Gastroesophageal sphincter (tissue), 4 donors: ENCODE results near the gene INO80E. TPM values are rescaled to one million over a fixed set of nuclear protein-coding genes. Genes with fewer than 3 reads are reported as not detected.

Source experiments
- ATAC-seq: fragments of 150-250 bp; one replicate; pipeline ENCODE4 v1.9.1; 2016; ENCODE audit warnings: mild to moderate bottlenecking, moderate library complexity
- H3K27ac ChIP-seq, 4 donors: fragments of 200-600 bp; sonication (generic) in 3 of 4; 1 replicate in 3 of 4; 2 replicates in 1 of 4; pipeline ENCODE4 v1.5.1; 2016 to 2019
- H3K27me3 ChIP-seq: fragments of 200-600 bp; sonication (generic); one replicate; pipeline ENCODE4 v1.5.1; 2019
- H3K36me3 ChIP-seq, 2 donors: fragments of 200-600 bp; sonication (generic); one replicate each; pipeline ENCODE4 v1.5.1; 2019; ENCODE audit warnings: control low read depth in 1 of 2
- H3K4me1 ChIP-seq, 3 donors: fragments of 200-600 bp; sonication (generic); 1 replicate in 2 of 3; 2 replicates in 1 of 3; pipeline ENCODE4 v1.5.1; 2016 to 2019; ENCODE audit warnings: control low read depth in 2 of 3
- H3K4me3 ChIP-seq, 2 donors: fragments of 200-600 bp; sonication (generic); one replicate each; pipeline ENCODE4 v1.5.1; 2019; ENCODE audit warnings: mild to moderate bottlenecking in 1 of 2, moderate library complexity in 1 of 2
- H3K9me3 ChIP-seq, 3 donors: fragments of 200-600 bp; sonication (generic); one replicate each; pipeline ENCODE4 v1.5.1; 2017 to 2019; ENCODE audit warnings: control low read depth in 2 of 3
- CTCF ChIP-seq, 4 experiments: fragments of 200-600 bp in 2 of 4; fragments of 450-650 bp in 2 of 4; sonication (generic) in 1 of 4; IDR thresholded peaks; one replicate each; pipeline ENCODE4 v1.5.1; 2017 to 2019; ENCODE audit warnings: antibody characterized with exemption in 4 of 4, mild to moderate bottlenecking in 2 of 4, moderate library complexity in 2 of 4
- EP300 ChIP-seq: sonication (generic); formaldehyde crosslinking; IDR thresholded peaks from one replicate; pipeline ENCODE4 v1.6.1; 2017; ENCODE audit warnings: antibody characterized with exemption, mild to moderate bottlenecking
- POLR2A ChIP-seq, 2 donors: fragments of 450-650 bp; IDR thresholded peaks; one replicate each; pipeline ENCODE4 v1.6.1; 2017; ENCODE audit warnings: antibody characterized with exemption in 2 of 2, mild to moderate bottlenecking in 2 of 2, moderate library complexity in 1 of 2
- POLR2AphosphoS5 ChIP-seq: sonication (generic); formaldehyde crosslinking; IDR thresholded peaks from one replicate; pipeline ENCODE4 v1.6.1; 2017; ENCODE audit warnings: antibody characterized with exemption
- WGBS, 2 donors: methylation state at CpG; one replicate each; pipeline ENCODE4 v1.1.5; 2018; ENCODE audit warnings: low coverage in 1 of 2; 5-methylcytosine and 5-hydroxymethylcytosine counted together
- total RNA-seq, 4 donors: library from RNA; depleted of rRNA; stranded (reverse); fragments of >200 nt; gene quantifications; one replicate each; pipeline ENCODE4 v1.1.0, GENCODE V29; 2016

INO80E gene
- total RNA-seq, 4 donors from 2014 or later = 40.9 to 82.2 (median 74.4) TPM

- Histone ChIP-seq H3K27me3 (peaks cover 54% of the 10 kb centered on the region), H3K4me3 (no peak overlapping the region), H3K4me1 (peaks cover 0 to 14% (median 4%) of the 10 kb centered on the region in 3 donors), H3K36me3 (no peaks in the 10 kb centered on the region), H3K27ac (no peak overlapping the region), H3K9me3 (no peaks in the 10 kb centered on the region)
- WGBS, 2 donors = no CpG with 5 or more reads among the region's 16 CpGs
- ATAC-seq = no peak
- TF ChIP-seq EP300 = no peak
- no peak for TF ChIP-seq POLR2A (IDR thresholded peaks at IDR 0.05)
- TF ChIP-seq CTCF (IDR thresholded peaks at IDR 0.05) = no peak
- TF ChIP-seq POLR2AphosphoS5 = no peak
These were observed 28.4 kb downstream of the INO80E start for GRCh38 chr16:30024451-30024850.

DNA sequence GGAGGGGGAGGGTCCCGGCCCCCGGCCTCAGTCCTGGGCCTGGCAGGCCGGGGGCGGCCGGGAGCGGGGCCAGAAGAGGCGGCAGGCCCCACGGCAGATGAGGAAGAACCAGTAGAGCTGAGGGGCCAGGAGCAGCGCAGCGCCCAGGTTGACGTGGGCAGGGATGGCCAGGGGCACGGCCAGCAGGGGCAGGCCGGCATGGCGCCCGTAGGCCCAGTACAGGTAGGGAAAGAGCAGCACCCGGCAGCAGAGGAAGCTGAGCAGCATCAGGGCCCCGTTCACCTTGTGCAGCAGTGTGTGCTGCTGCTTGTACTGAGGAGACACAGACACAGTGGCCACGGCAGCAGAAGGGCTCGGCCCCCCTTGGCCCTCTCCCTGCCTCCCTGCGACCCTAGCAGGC is 29.1 kb downstream of the INO80E start:
- Histone ChIP-seq H3K27ac (no peak overlapping the region), H3K27me3 (peaks cover 61% of the 10 kb centered on the region), H3K9me3 (no peaks in the 10 kb centered on the region), H3K4me1 (peaks cover 0 to 14% (median 4%) of the 10 kb centered on the region in 3 donors), H3K4me3 (no peak overlapping the region), H3K36me3 (no peaks in the 10 kb centered on the region)
- TF ChIP-seq CTCF (IDR thresholded peaks at IDR 0.05) = no peak
- TF ChIP-seq EP300 = no peak
- no peak for TF ChIP-seq POLR2A (IDR thresholded peaks at IDR 0.05)
- no peak for TF ChIP-seq POLR2AphosphoS5
- WGBS, 2 donors = 40 to 60% methylated on average over 2 of the region's 20 CpGs
- ATAC-seq = no peak

GRCh38 chr16:30025574-30025973 is 29.5 kb downstream of the INO80E start:
- Histone ChIP-seq H3K36me3 (no peaks in the 10 kb centered on the region), H3K4me3 (no peak overlapping the region), H3K27ac (no peak overlapping the region), H3K9me3 (no peaks in the 10 kb centered on the region), H3K4me1 (peaks cover 0 to 18% (median 4%) of the 10 kb centered on the region in 3 donors), H3K27me3 (peaks cover 65% of the 10 kb centered on the region)
- ATAC-seq = no peak
- TF ChIP-seq POLR2A (IDR thresholded peaks at IDR 0.05) (no peak), EP300 (no peak), POLR2AphosphoS5 (no peak)
- 80% methylated on average over 3 of the region's 7 CpGs for WGBS, 2 donors

DNA sequence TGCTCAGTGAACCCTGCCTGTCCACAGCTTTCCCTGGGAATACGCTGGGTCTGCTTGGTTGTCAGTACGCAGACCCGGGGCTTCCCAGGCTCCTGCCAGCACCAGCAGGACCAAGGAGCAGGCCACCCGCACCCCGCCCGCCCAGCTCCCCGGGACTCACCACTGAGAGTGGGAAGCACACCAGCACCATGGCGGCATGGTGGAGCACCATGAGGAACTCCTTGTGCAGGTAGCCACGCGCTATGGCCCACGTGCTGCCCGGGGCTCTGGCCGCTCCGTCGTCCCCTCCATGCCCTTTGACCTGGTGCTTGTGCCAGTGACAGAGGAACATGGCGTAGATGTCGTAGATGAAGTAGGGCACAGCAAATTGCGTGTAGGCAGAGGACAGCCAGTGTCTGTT is 30.4 kb downstream of the INO80E start:
- no peak for ATAC-seq
- H3K4me3 ChIP-seq = no peak overlapping the region
- TF ChIP-seq POLR2AphosphoS5 = no peak
- no peak for TF ChIP-seq CTCF (IDR thresholded peaks at IDR 0.05)
- no peak for TF ChIP-seq POLR2A (IDR thresholded peaks at IDR 0.05)
- TF ChIP-seq EP300 = no peak
- no peak overlapping the region for H3K27ac ChIP-seq
- H3K4me1 ChIP-seq = peaks cover 0 to 18% (median 6%) of the 10 kb centered on the region in 3 donors
- no peaks in the 10 kb centered on the region for H3K9me3 ChIP-seq
- peaks cover 74% of the 10 kb centered on the region for H3K27me3 ChIP-seq
- 79 to 100% methylated on average over 1 to 2 of the region's 18 CpGs for WGBS, 2 donors
- H3K36me3 ChIP-seq = no peaks in the 10 kb centered on the region

GRCh38 chr16:30027588-30028437 is 31.8 kb downstream of the INO80E start:
- no peak for TF ChIP-seq CTCF (IDR thresholded peaks at IDR 0.05)
- TF ChIP-seq POLR2A (IDR thresholded peaks at IDR 0.05) = no peak
- no peak for TF ChIP-seq EP300
- TF ChIP-seq POLR2AphosphoS5 = no peak
- H3K9me3 ChIP-seq = no peaks in the 10 kb centered on the region
- ATAC-seq = no peak
- 15 to 41% methylated on average over 8 to 12 of the region's 13 CpGs for WGBS, 2 donors
- peaks cover 87% of the 10 kb centered on the region for H3K27me3 ChIP-seq
- no peaks in the 10 kb centered on the region for H3K36me3 ChIP-seq
- H3K4me1 ChIP-seq = peaks cover 0 to 17% (median 6%) of the 10 kb centered on the region in 3 donors
- no peak overlapping the region for H3K4me3 ChIP-seq
- no peak overlapping the region for H3K27ac ChIP-seq
